Measurements from ENCODE around the gene ARL8A.

GRCh38 chr1:202110977-202111376 lies 33.6 kb downstream of the ARL8A start:
- no peak for TF ChIP-seq CTCF (IDR thresholded peaks at IDR 0.05)
- no peak for TF ChIP-seq POLR2A (IDR thresholded peaks at IDR 0.05)

Measured in body of pancreas (tissue), 4 donors.